Adrenal gland (tissue), 5 donors: Measurements from ENCODE around the gene PTPRF.

Experiments used
- POLR2A ChIP-seq, 2 donors: fragments of 450-650 bp; IDR thresholded peaks; one replicate each; pipeline ENCODE4 v1.6.1; 2017; ENCODE audit warnings: antibody characterized with exemption in 2 of 2, mild to moderate bottlenecking in 2 of 2, moderate library complexity in 1 of 2
- TF ChIP-seq, protein P1 (sequence below), 6 experiments: fragments of 450-650 bp in 4 of 6; fragments of 200-600 bp in 2 of 6; sonication (generic) in 1 of 6; IDR thresholded peaks; 1 replicate in 5 of 6; 2 replicates in 1 of 6; pipeline versions ENCODE4 v1.5.1 to v1.8.0; 2016 to 2021; ENCODE audit warnings: antibody characterized with exemption in 6 of 6, mild to moderate bottlenecking in 2 of 6, moderate library complexity in 1 of 6
- donor health status: DM: no; HTN: no; CAD: no.

DNA sequence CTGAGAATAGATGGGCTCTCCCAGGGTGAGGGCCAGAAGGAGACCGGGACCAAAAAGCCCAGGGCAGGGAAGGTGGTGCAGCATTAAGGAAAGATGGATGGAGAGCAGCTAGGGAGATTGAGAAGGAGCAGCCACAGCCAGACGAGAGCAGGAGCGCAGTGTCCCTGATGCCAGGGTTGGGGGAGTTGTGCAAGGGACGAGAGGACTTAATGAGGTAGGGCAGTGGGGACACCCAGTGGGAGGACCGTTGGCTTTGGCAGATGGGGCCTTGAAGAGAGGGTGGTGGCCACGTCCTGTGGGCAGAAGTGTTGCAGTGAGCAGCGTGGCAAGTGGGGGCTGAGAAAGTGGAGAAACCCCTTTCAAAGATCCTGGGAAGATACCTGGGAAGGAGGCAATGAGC lies 81.3 kb downstream of the PTPRF start:
- TF ChIP-seq, protein P1, sequence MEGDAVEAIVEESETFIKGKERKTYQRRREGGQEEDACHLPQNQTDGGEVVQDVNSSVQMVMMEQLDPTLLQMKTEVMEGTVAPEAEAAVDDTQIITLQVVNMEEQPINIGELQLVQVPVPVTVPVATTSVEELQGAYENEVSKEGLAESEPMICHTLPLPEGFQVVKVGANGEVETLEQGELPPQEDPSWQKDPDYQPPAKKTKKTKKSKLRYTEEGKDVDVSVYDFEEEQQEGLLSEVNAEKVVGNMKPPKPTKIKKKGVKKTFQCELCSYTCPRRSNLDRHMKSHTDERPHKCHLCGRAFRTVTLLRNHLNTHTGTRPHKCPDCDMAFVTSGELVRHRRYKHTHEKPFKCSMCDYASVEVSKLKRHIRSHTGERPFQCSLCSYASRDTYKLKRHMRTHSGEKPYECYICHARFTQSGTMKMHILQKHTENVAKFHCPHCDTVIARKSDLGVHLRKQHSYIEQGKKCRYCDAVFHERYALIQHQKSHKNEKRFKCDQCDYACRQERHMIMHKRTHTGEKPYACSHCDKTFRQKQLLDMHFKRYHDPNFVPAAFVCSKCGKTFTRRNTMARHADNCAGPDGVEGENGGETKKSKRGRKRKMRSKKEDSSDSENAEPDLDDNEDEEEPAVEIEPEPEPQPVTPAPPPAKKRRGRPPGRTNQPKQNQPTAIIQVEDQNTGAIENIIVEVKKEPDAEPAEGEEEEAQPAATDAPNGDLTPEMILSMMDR (IDR thresholded peaks at IDR 0.05), result no peak
- no peak for TF ChIP-seq POLR2A (IDR thresholded peaks at IDR 0.05)
